Dendritic cell treated with granulocyte-macrophage colony-stimulating factor and Interleukin-4, amounts not matched to agents 40 ng/mL and 50 ng/mL, for 4 days (primary cell): Measurements from ENCODE around the gene MEX3C.

Source experiments
- H3K27ac Mint-ChIP-seq: one replicate; pipeline ENCODE4 v1.8.0; 2022; ENCODE audit warnings: mild to moderate bottlenecking, mixed read lengths
- H3K27me3 Mint-ChIP-seq: one replicate; pipeline ENCODE4 v1.8.0; 2022; ENCODE audit warnings: mild to moderate bottlenecking, mixed read lengths
- H3K36me3 Mint-ChIP-seq: one replicate; pipeline ENCODE4 v1.8.0; 2022; ENCODE audit warnings: low read depth, mixed read lengths
- H3K4me1 Mint-ChIP-seq: one replicate; pipeline ENCODE4 v1.8.0; 2022; ENCODE audit warnings: low read depth, mixed read lengths
- H3K4me3 Mint-ChIP-seq: one replicate; pipeline ENCODE4 v1.8.0; 2022; ENCODE audit warnings: mild to moderate bottlenecking, moderate library complexity, mixed read lengths
- H3K9me3 Mint-ChIP-seq: one replicate; pipeline ENCODE4 v1.8.0; 2022; ENCODE audit warnings: mixed read lengths
- intact Hi-C: fragments of 100-400 bp; cut with micrococcal nuclease; formaldehyde crosslinking; loops from one replicate; pipeline ENCODE4 v1.15.0; 2022

MEX3C gene

DNA sequence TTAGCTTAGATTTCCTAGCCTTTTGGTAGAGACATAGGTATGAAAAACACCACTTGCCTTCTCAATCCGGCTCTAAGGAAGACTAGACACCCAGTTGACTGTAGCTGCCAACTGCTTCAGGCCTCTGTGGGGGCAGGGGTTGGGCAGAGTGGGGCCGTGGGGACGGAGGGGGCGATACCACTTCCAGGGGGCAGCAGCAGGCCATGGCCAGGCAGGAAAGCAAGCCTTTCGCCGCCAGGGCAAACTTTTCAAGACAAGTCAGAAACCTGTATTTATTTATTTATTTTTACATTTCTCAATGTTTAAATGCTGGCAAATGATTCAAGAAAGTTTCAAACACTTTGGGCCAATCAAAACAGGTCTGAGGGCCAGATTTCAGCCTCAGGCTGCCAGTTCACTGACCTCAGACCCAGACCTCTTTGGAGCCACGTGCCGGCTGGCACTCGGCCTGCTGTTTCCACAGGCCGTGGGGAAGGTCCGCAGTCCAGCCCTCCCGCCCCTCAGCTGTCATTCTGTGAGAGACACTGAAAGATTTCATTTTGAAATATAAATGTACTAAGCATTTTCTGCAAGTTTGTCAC lies 63.8 kb downstream of the MEX3C start:
- H3K27me3 Mint-ChIP-seq: no peaks in the 10 kb centered on the region
- intact Hi-C loops: no loop called here
- no peak overlapping the region for H3K4me3 Mint-ChIP-seq
- H3K4me1 Mint-ChIP-seq: no peaks in the 10 kb centered on the region
- H3K36me3 Mint-ChIP-seq: no peaks in the 10 kb centered on the region
- H3K9me3 Mint-ChIP-seq: no peaks in the 10 kb centered on the region
- no peak overlapping the region for H3K27ac Mint-ChIP-seq

DNA sequence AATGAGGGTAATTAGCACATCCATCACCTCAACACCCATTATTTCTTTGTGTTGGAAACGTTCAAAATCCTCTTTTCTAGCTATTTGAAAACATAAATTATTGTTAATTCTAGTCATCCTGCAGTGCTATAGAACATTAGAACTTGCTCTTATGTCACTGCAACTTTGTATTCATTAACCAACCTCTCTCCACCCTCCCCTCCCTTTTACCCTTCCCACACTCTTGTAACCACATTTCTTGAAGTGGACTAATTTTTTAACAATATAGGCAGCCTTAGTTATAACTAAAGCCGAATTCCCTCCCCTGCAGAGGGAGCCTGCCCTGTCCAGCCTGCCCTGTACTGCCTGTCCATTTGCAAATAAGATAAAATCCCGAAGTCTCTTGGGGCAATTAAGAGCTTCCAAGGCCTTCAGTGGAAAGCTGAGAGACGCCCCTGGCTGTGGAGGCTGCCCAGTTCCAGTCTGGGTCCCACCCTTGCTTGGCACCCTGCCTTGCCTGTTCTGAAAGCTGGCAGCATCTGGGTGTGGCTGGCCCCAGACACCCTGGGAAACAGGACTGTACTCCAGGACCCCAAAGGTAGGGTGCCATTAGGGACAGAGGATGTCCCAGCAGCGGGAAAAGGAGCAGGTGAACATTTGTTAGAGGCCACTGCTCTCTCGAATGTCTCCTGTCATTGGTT lies 65.1 kb downstream of the MEX3C start:
- Mint-ChIP-seq H3K27ac (no peak overlapping the region), H3K4me3 (no peak overlapping the region), H3K4me1 (no peaks in the 10 kb centered on the region), H3K36me3 (no peaks in the 10 kb centered on the region), H3K27me3 (no peaks in the 10 kb centered on the region), H3K9me3 (no peaks in the 10 kb centered on the region)
- intact Hi-C loops: no loop called here

DNA sequence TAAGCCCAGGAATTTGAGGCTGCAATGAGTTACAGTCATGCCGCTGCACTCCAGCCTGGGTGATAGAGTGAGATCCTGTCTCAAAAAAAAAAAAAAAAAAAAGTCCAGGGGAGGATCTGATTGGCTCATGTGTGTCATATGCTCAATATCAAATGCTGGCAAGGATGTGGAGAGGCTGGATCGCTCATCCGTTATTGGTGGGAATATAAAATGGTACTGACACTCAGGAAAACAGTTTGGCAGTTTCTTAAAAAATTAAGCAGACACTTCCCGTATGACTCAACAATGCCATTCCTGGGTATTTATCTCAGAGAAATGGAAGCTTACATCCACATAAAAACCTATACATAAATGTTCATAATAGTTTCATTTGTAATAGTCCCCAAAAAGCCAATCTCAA lies 68.9 kb downstream of the MEX3C start:
- no peak overlapping the region for H3K4me3 Mint-ChIP-seq
- intact Hi-C loops: no loop called here
- no peaks in the 10 kb centered on the region for H3K9me3 Mint-ChIP-seq
- H3K27me3 Mint-ChIP-seq: no peaks in the 10 kb centered on the region
- no peaks in the 10 kb centered on the region for H3K4me1 Mint-ChIP-seq
- no peaks in the 10 kb centered on the region for H3K36me3 Mint-ChIP-seq
- no peak overlapping the region for H3K27ac Mint-ChIP-seq

GRCh38 chr18:51127664-51128063 lies 69.8 kb downstream of the MEX3C start:
- H3K4me1 Mint-ChIP-seq: no peaks in the 10 kb centered on the region
- no peaks in the 10 kb centered on the region for H3K27me3 Mint-ChIP-seq
- no peaks in the 10 kb centered on the region for H3K9me3 Mint-ChIP-seq
- H3K27ac Mint-ChIP-seq: no peak overlapping the region
- H3K4me3 Mint-ChIP-seq: no peak overlapping the region
- no peaks in the 10 kb centered on the region for H3K36me3 Mint-ChIP-seq
- intact Hi-C loops: no loop called here

DNA sequence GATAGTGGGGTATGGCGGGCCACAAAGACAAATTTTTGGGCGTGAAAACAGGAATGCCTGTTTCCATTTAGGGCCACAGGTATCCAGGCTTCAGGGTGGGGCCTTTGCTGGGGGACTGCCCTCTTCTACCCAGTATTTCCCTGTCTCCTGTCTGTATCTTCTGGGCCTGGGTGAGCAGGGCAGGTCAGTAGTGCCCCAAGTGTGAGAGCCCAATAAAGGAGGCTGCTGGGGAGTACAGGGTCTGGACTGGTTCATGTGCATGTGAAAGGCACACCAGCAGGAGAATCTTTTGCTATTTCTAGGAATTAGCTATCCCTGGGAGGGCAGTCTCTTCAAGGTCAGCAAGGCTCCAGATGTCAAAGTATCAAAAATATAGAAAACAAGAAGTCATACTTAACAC lies 71.5 kb downstream of the MEX3C start:
- H3K4me3 Mint-ChIP-seq: no peak overlapping the region
- H3K36me3 Mint-ChIP-seq: no peaks in the 10 kb centered on the region
- H3K27ac Mint-ChIP-seq: no peak overlapping the region
- H3K9me3 Mint-ChIP-seq: no peaks in the 10 kb centered on the region
- H3K4me1 Mint-ChIP-seq: no peaks in the 10 kb centered on the region
- intact Hi-C loops: no loop called here
- no peaks in the 10 kb centered on the region for H3K27me3 Mint-ChIP-seq
